ENCODE data around the gene VHLL.

Gene VHLL

GRCh38 chr1:156298852-156299357 is at the start of gene VHLL:
VHLL (minus strand) TSS chr1:156299307; CDS start chr1:156299189, 118 bp downstream.
- TF ChIP-seq TCF12 (IDR thresholded peaks at IDR 0.05; ENCODE audit: low read depth) (no peak), REST (IDR thresholded peaks at IDR 0.05; ENCODE audit: low read depth) (no peak), ZBTB7A (IDR thresholded peaks at IDR 0.05; ENCODE audit: low read depth) (no peak), EGR1 (IDR thresholded peaks at IDR 0.05) (no peak), TEAD4 (IDR thresholded peaks at IDR 0.05) (no peak), MAX (IDR thresholded peaks at IDR 0.05) (no peak), NFIC (IDR thresholded peaks at IDR 0.05) (no peak), CEBPB (IDR thresholded peaks at IDR 0.05) (no peak)
- TF ChIP-seq, protein P1, sequence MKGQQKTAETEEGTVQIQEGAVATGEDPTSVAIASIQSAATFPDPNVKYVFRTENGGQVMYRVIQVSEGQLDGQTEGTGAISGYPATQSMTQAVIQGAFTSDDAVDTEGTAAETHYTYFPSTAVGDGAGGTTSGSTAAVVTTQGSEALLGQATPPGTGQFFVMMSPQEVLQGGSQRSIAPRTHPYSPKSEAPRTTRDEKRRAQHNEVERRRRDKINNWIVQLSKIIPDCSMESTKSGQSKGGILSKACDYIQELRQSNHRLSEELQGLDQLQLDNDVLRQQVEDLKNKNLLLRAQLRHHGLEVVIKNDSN (IDR thresholded peaks at IDR 0.05) = no peak

- no peak for TF ChIP-seq TAF1 (IDR thresholded peaks at IDR 0.05; ENCODE audit: low read depth)
- TF ChIP-seq EGR1 (IDR thresholded peaks at IDR 0.05) = no peak
- no peak for TF ChIP-seq RAD21 (IDR thresholded peaks at IDR 0.05; ENCODE audit: low read depth)
- TF ChIP-seq REST (IDR thresholded peaks at IDR 0.05; ENCODE audit: low read depth) = no peak
- TF ChIP-seq, protein P1 (IDR thresholded peaks at IDR 0.05) = no peak
- TF ChIP-seq CEBPB (IDR thresholded peaks at IDR 0.05) = no peak
- TF ChIP-seq TEAD4 (IDR thresholded peaks at IDR 0.05) = no peak
- TF ChIP-seq TCF12 (IDR thresholded peaks at IDR 0.05; ENCODE audit: low read depth) = no peak
- no peak for TF ChIP-seq MAX (IDR thresholded peaks at IDR 0.05)
Observed at GRCh38 chr1:156347331-156347730, 48.2 kb upstream of the VHLL start.

DNA sequence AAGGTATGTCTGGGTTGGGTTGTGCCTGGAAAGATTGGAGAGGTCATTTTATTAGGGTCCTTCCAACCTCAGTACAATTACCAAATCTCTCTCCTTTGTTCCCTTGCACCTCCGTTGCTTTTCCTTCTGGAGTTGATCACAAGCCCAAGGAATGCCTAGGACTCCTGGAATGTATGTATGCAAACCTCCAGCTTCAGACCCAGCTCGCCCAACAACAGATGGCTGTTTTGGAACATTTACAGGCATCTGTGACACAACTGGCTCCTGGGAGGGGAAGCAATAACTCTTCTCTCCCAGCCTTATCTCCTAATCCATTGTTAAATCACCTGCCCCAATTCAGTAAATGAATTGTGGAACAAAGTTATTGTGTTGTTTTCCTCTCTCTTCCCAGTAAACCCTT is 47.5 kb upstream of the VHLL start:
- TF ChIP-seq MAX (IDR thresholded peaks at IDR 0.05) (no peak), REST (IDR thresholded peaks at IDR 0.05; ENCODE audit: low read depth) (no peak), TAF1 (IDR thresholded peaks at IDR 0.05; ENCODE audit: low read depth) (no peak), FOXM1 (IDR thresholded peaks at IDR 0.05; ENCODE audit: borderline replicate concordance, low read depth) (no peak), NFIC (IDR thresholded peaks at IDR 0.05) (no peak), CREB1 (IDR thresholded peaks at IDR 0.05; ENCODE audit: low read depth) (no peak), CEBPB (IDR thresholded peaks at IDR 0.05) (no peak), EGR1 (IDR thresholded peaks at IDR 0.05) (no peak), ZBTB7A (IDR thresholded peaks at IDR 0.05; ENCODE audit: low read depth) (no peak), EP300 (IDR thresholded peaks at IDR 0.05; ENCODE audit: borderline replicate concordance) (no peak), TCF12 (IDR thresholded peaks at IDR 0.05; ENCODE audit: low read depth) (no peak), TEAD4 (IDR thresholded peaks at IDR 0.05) (no peak), YY1 (IDR thresholded peaks at IDR 0.05; ENCODE audit: low read depth) (no peak), RAD21 (IDR thresholded peaks at IDR 0.05; ENCODE audit: low read depth) (no peak)
- TF ChIP-seq, protein P1 (IDR thresholded peaks at IDR 0.05) = no peak

DNA sequence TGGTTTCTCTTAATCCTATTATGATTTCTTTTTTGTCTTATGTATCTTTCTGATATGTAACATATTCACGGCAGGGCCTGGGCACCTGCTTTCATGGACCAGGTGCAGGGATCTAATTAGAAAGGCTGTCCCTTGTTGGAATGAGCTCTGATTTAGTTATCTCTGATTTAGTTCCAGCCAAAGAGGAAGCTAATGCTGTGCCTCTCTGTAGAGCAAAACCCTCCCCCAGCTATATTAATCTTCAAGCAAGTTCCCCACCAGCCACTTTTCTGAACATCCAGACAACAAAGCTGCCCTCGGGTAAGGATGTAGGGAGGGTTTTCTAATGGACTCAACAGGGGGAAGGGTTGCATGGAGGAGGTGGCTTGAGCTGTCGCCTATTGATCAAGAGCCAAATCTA is 45.3 kb upstream of the VHLL start:
- no peak for TF ChIP-seq MAX (IDR thresholded peaks at IDR 0.05)
- TF ChIP-seq REST (IDR thresholded peaks at IDR 0.05; ENCODE audit: low read depth) = no peak
- no peak for TF ChIP-seq EP300 (IDR thresholded peaks at IDR 0.05; ENCODE audit: borderline replicate concordance)
- TF ChIP-seq FOXM1 (IDR thresholded peaks at IDR 0.05; ENCODE audit: borderline replicate concordance, low read depth) = no peak
- TF ChIP-seq, protein P1 (IDR thresholded peaks at IDR 0.05) = no peak
- no peak for TF ChIP-seq NFIC (IDR thresholded peaks at IDR 0.05)
- TF ChIP-seq TEAD4 (IDR thresholded peaks at IDR 0.05) = no peak
- TF ChIP-seq CREB1 (IDR thresholded peaks at IDR 0.05; ENCODE audit: low read depth) = no peak
- no peak for TF ChIP-seq TCF12 (IDR thresholded peaks at IDR 0.05; ENCODE audit: low read depth)

Measured in Ishikawa (cell line).